ENCODE measurements around the gene SUN2. TPM values are rescaled to one million over a fixed set of nuclear protein-coding genes. Genes with fewer than 3 reads are reported as not detected.
A peak's percentile ranks its signal among the peaks of the same experiment; 100 is the strongest.

SUN2 gene
- total RNA-seq, 1 experiment from 2014 or later, result 66.3 TPM

GRCh38 chr22:38776086-38776485, 20.3 kb upstream of the SUN2 start:
- no peaks in the 10 kb centered on the region for H3K4me1 Mint-ChIP-seq (ENCODE audit: low read depth, unreplicated experiment)
- CTCF ChIA-PET, result no interaction called here
- H3K27ac Mint-ChIP-seq (ENCODE audit: unreplicated experiment), result peak overlapping the region; percentile 72
- no TSS peak for BruUV-seq (replicated peaks)
- peaks cover 7% of the 10 kb centered on the region for H3K27me3 Mint-ChIP-seq (ENCODE audit: unreplicated experiment)
- no peak for DNase-seq
- TF ChIP-seq, protein P1, sequence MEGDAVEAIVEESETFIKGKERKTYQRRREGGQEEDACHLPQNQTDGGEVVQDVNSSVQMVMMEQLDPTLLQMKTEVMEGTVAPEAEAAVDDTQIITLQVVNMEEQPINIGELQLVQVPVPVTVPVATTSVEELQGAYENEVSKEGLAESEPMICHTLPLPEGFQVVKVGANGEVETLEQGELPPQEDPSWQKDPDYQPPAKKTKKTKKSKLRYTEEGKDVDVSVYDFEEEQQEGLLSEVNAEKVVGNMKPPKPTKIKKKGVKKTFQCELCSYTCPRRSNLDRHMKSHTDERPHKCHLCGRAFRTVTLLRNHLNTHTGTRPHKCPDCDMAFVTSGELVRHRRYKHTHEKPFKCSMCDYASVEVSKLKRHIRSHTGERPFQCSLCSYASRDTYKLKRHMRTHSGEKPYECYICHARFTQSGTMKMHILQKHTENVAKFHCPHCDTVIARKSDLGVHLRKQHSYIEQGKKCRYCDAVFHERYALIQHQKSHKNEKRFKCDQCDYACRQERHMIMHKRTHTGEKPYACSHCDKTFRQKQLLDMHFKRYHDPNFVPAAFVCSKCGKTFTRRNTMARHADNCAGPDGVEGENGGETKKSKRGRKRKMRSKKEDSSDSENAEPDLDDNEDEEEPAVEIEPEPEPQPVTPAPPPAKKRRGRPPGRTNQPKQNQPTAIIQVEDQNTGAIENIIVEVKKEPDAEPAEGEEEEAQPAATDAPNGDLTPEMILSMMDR (IDR thresholded peaks at IDR 0.05; ENCODE audit: unreplicated experiment), result no peak
- intact Hi-C loops (cut with micrococcal nuclease; ENCODE audit: unreplicated experiment), result no loop called here
- no peak overlapping the region for H3K4me3 Mint-ChIP-seq (ENCODE audit: low read depth, unreplicated experiment)
- no peaks in the 10 kb centered on the region for H3K9me3 Mint-ChIP-seq (ENCODE audit: low read depth, unreplicated experiment)
- H3K36me3 Mint-ChIP-seq (ENCODE audit: insufficient read depth, unreplicated experiment), result no peaks in the 10 kb centered on the region

GRCh38 chr22:38775656-38776055, 19.9 kb upstream of the SUN2 start:
- Mint-ChIP-seq H3K9me3 (ENCODE audit: low read depth, unreplicated experiment) (no peaks in the 10 kb centered on the region), H3K27ac (ENCODE audit: unreplicated experiment) (no peak overlapping the region), H3K36me3 (ENCODE audit: insufficient read depth, unreplicated experiment) (no peaks in the 10 kb centered on the region), H3K4me1 (ENCODE audit: low read depth, unreplicated experiment) (no peaks in the 10 kb centered on the region), H3K4me3 (ENCODE audit: low read depth, unreplicated experiment) (no peak overlapping the region), H3K27me3 (ENCODE audit: unreplicated experiment) (peaks cover 12% of the 10 kb centered on the region)
- DNase-seq, result no peak
- TF ChIP-seq, protein P1 (IDR thresholded peaks at IDR 0.05; ENCODE audit: unreplicated experiment), result no peak
- CTCF ChIA-PET, result no interaction called here
- intact Hi-C loops (cut with micrococcal nuclease; ENCODE audit: unreplicated experiment), result no loop called here
- no TSS peak for BruUV-seq (replicated peaks)

DNA sequence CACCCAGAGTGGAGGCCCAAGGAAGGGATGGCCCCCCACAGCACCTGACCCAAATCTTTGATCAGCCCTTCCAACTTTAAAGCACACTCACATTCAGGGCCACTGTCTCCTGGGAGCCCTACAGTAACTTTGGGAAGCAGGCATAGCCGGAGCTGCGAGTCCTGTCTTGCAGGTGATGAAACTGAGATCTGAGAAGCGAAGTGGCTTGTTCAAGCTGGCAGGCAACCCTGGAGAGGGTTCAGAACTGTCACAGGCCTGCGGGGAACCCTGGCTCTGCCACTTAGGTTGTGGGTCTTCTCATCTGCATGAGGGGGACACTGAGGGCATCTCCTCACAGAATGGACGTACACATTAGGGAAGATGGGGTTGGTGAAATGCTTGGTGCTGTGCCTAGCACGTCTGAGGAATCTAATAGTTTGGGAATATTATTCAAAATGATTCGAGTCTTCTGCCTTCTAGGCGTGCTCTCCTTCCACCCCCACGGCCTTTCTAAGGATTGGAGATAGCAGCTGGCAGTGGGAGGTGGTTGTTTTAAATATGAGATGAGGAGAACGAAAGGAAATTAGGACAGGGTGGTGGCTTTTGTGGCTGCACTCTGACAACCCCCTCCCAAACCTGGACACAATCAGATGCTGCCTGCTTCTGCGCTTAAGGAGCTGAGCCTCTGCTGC, 18.8 kb upstream of the SUN2 start:
- Mint-ChIP-seq H3K4me1 (ENCODE audit: low read depth, unreplicated experiment) (no peaks in the 10 kb centered on the region), H3K9me3 (ENCODE audit: low read depth, unreplicated experiment) (no peaks in the 10 kb centered on the region), H3K36me3 (ENCODE audit: insufficient read depth, unreplicated experiment) (no peaks in the 10 kb centered on the region), H3K27me3 (ENCODE audit: unreplicated experiment) (peaks cover 16% of the 10 kb centered on the region), H3K4me3 (ENCODE audit: low read depth, unreplicated experiment) (no peak overlapping the region), H3K27ac (ENCODE audit: unreplicated experiment) (no peak overlapping the region)
- BruUV-seq (replicated peaks), result no TSS peak
- intact Hi-C loops (cut with micrococcal nuclease; ENCODE audit: unreplicated experiment), result no loop called here
- CTCF ChIA-PET, result no interaction called here
- TF ChIP-seq, protein P1 (IDR thresholded peaks at IDR 0.05; ENCODE audit: unreplicated experiment), result no peak
- DNase-seq, result no peak

GRCh38 chr22:38773363-38773946, 17.7 kb upstream of the SUN2 start:
- Mint-ChIP-seq H3K27ac (ENCODE audit: unreplicated experiment) (no peak overlapping the region), H3K4me3 (ENCODE audit: low read depth, unreplicated experiment) (no peak overlapping the region), H3K9me3 (ENCODE audit: low read depth, unreplicated experiment) (no peaks in the 10 kb centered on the region), H3K36me3 (ENCODE audit: insufficient read depth, unreplicated experiment) (no peaks in the 10 kb centered on the region), H3K4me1 (ENCODE audit: low read depth, unreplicated experiment) (no peaks in the 10 kb centered on the region), H3K27me3 (ENCODE audit: unreplicated experiment) (peaks cover 16% of the 10 kb centered on the region)
- intact Hi-C loops (cut with micrococcal nuclease; ENCODE audit: unreplicated experiment), result no loop called here
- no peak for DNase-seq
- BruUV-seq (replicated peaks), result no TSS peak
- CTCF ChIA-PET, result no interaction called here
- TF ChIP-seq, protein P1 (IDR thresholded peaks at IDR 0.05; ENCODE audit: unreplicated experiment), result no peak

All from Calu3 (cell line).